ENCODE results near the gene MIB2.

Gene MIB2

DNA sequence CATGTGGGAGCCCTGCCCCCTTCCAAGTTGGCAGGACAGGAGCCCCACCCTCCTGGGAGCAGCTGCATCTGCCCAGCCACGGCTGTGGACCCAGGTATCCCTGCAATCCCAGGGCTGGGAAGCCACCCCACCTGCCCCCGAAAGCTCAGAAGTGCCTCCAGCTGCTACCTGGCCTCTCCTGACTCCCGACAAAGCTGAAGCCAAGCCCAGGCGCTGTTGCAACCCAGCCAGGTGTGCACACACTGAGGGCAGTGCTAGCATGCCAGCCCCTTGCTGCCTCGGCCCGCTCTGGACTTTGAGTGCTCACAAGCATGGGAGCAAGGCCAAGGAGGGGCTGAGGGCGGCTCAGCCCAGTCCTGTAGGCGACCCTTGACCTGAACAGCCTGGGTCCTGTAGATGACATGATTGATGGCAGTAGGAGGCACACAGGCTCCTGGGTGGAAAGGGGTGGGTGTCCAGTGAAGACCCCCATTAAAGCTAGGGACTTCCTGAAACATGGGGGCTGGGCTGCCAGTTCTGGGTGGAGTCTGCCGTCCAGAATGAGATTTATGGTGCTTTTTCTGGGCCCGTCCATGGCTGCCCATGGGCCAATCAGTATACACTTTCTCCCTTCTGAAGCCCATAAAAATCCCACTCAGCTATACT, 37.8 kb upstream of the MIB2 start:
- no peak overlapping the region for H2AFZ ChIP-seq (ENCODE audit: low read depth, low read length)
- H3K4me2 ChIP-seq (ENCODE audit: insufficient read depth, low read length): no peak overlapping the region
- no peak overlapping the region for H3K27ac ChIP-seq (ENCODE audit: low read length)
- peaks cover 7% of the 10 kb centered on the region; the same call in 1 of the 2 replicates for H3K36me3 ChIP-seq (ENCODE audit: insufficient read depth, low read length)
- peaks cover 23% of the 10 kb centered on the region for H3K4me1 ChIP-seq (ENCODE audit: insufficient read depth, low read length)
- TF ChIP-seq, protein P1, sequence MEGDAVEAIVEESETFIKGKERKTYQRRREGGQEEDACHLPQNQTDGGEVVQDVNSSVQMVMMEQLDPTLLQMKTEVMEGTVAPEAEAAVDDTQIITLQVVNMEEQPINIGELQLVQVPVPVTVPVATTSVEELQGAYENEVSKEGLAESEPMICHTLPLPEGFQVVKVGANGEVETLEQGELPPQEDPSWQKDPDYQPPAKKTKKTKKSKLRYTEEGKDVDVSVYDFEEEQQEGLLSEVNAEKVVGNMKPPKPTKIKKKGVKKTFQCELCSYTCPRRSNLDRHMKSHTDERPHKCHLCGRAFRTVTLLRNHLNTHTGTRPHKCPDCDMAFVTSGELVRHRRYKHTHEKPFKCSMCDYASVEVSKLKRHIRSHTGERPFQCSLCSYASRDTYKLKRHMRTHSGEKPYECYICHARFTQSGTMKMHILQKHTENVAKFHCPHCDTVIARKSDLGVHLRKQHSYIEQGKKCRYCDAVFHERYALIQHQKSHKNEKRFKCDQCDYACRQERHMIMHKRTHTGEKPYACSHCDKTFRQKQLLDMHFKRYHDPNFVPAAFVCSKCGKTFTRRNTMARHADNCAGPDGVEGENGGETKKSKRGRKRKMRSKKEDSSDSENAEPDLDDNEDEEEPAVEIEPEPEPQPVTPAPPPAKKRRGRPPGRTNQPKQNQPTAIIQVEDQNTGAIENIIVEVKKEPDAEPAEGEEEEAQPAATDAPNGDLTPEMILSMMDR (IDR thresholded peaks at IDR 0.05; ENCODE audit: borderline replicate concordance, extremely low read depth, low read length, poor library complexity, severe bottlenecking): no peak
- no peak for TF ChIP-seq EZH2 (IDR thresholded peaks at IDR 0.05; ENCODE audit: borderline replicate concordance, low read depth, low read length, severe bottlenecking)
- H3K4me3 ChIP-seq (ENCODE audit: low read depth in 1 of 2, low read length in 2 of 2): no peak overlapping the region
- H4K20me1 ChIP-seq (ENCODE audit: insufficient read depth, low read length): peaks cover 8% of the 10 kb centered on the region; the same call in 1 of the 2 replicates
- no peaks in the 10 kb centered on the region for H3K9me3 ChIP-seq (ENCODE audit: insufficient read depth, low read length, severe bottlenecking)
- ATAC-seq (ENCODE audit: insufficient read depth, low read depth): no peak
- H3K79me2 ChIP-seq (ENCODE audit: insufficient read depth, low read length): peaks cover 29% of the 10 kb centered on the region
- H3K9ac ChIP-seq (ENCODE audit: low read depth, low read length): no peak overlapping the region
- no peak for DNase-seq
- H3K27me3 ChIP-seq (ENCODE audit: insufficient read depth, low read length, poor library complexity): no peaks in the 10 kb centered on the region

DNA sequence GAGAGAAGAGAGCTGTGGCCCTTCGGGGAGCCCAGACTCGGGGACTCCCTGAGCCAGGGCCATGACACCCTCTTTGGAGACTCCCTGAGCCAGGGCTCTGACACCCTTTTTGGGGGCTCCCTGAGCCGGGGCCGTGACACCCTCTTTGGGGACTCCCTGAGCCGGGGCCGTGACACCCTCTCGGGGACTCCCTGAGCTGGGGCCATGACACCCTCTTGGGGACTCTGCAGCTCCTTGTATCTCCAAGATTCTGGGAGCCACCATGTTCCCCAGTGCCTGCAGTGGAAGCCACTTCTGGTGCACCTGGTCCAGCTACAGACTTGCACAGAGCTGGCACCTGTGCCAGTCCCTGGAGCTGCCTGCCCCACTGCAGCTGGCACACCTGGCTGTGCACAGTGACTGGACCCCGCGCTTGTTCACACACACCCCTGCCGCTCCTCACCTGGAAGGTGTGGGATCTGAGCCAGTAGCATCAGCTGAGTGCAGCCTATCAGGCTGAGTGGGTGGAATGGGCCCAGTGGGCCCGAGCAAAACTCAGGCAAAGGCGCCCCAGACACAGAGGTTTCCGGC, 36.8 kb upstream of the MIB2 start:
- Histone ChIP-seq H2AFZ (ENCODE audit: low read depth, low read length) (no peak overlapping the region), H3K27me3 (ENCODE audit: insufficient read depth, low read length, poor library complexity) (no peaks in the 10 kb centered on the region), H3K9ac (ENCODE audit: low read depth, low read length) (no peak overlapping the region), H3K4me1 (ENCODE audit: insufficient read depth, low read length) (peaks cover 14% of the 10 kb centered on the region), H3K36me3 (ENCODE audit: insufficient read depth, low read length) (peaks cover 4% of the 10 kb centered on the region; the same call in 1 of the 2 replicates), H3K9me3 (ENCODE audit: insufficient read depth, low read length, severe bottlenecking) (no peaks in the 10 kb centered on the region), H3K27ac (ENCODE audit: low read length) (no peak overlapping the region), H3K79me2 (ENCODE audit: insufficient read depth, low read length) (peaks cover 19% of the 10 kb centered on the region), H4K20me1 (ENCODE audit: insufficient read depth, low read length) (peaks cover 3% of the 10 kb centered on the region; the same call in 1 of the 2 replicates), H3K4me2 (ENCODE audit: insufficient read depth, low read length) (no peak overlapping the region), H3K4me3 (ENCODE audit: low read depth in 1 of 2, low read length in 2 of 2) (no peak overlapping the region)
- ATAC-seq (ENCODE audit: insufficient read depth, low read depth) (no peak), DNase-seq (no peak)
- TF ChIP-seq EZH2 (IDR thresholded peaks at IDR 0.05; ENCODE audit: borderline replicate concordance, low read depth, low read length, severe bottlenecking): no peak
- TF ChIP-seq, protein P1 (IDR thresholded peaks at IDR 0.05; ENCODE audit: borderline replicate concordance, extremely low read depth, low read length, poor library complexity, severe bottlenecking): no peak

DNA sequence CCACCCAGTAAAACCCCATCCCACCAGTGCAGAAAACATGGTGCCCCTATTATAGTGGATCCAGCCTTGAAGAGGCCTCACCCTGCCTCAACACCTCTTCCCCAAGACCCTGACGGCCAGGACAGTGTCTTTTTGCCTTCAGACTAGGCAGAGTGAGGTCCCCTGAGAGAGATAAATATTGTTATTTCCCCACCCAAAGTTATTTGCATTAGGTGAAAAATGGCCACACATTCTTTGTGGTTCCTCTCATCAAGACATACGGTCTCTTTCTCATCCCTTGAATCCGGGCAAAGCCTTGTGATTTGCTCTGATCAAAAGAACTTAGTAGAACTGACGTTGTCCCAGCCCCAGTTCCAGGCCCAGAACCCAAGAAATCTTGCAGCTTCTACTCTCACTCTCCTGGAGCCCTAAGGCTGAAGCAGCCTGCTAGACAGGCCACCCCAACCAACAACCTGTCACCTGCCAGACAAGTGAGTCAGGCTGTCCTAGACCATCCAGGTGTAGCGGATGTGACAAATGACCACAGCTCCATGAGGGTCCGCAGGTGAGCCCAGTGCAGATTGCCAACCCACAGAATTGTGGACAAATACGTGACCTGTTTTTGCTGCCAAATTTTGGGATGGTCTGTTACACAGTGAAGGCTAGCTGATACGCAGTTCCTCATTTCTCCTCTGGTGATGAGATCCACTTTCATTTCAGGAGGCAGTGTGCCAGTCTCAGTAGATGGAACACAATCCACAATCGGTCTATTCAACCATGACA, 32.5 kb upstream of the MIB2 start:
- TF ChIP-seq EZH2 (IDR thresholded peaks at IDR 0.05; ENCODE audit: borderline replicate concordance, low read depth, low read length, severe bottlenecking): no peak
- TF ChIP-seq, protein P1 (IDR thresholded peaks at IDR 0.05; ENCODE audit: borderline replicate concordance, extremely low read depth, low read length, poor library complexity, severe bottlenecking): no peak
- DNase-seq (no peak), ATAC-seq (ENCODE audit: insufficient read depth, low read depth) (no peak)
- Histone ChIP-seq H2AFZ (ENCODE audit: low read depth, low read length) (no peak overlapping the region), H3K9ac (ENCODE audit: low read depth, low read length) (no peak overlapping the region), H3K36me3 (ENCODE audit: insufficient read depth, low read length) (no peaks in the 10 kb centered on the region), H3K4me3 (ENCODE audit: low read depth in 1 of 2, low read length in 2 of 2) (no peak overlapping the region), H3K27ac (ENCODE audit: low read length) (no peak overlapping the region), H3K9me3 (ENCODE audit: insufficient read depth, low read length, severe bottlenecking) (no peaks in the 10 kb centered on the region), H3K79me2 (ENCODE audit: insufficient read depth, low read length) (no peaks in the 10 kb centered on the region), H4K20me1 (ENCODE audit: insufficient read depth, low read length) (no peaks in the 10 kb centered on the region), H3K27me3 (ENCODE audit: insufficient read depth, low read length, poor library complexity) (no peaks in the 10 kb centered on the region), H3K4me1 (ENCODE audit: insufficient read depth, low read length) (no peaks in the 10 kb centered on the region), H3K4me2 (ENCODE audit: insufficient read depth, low read length) (no peak overlapping the region)

Data from DND-41 (cell line).